Measurements from ENCODE around the gene MCF2L.
A peak's percentile ranks its signal among the peaks of the same experiment; 100 is the strongest.

Gene MCF2L

DNA sequence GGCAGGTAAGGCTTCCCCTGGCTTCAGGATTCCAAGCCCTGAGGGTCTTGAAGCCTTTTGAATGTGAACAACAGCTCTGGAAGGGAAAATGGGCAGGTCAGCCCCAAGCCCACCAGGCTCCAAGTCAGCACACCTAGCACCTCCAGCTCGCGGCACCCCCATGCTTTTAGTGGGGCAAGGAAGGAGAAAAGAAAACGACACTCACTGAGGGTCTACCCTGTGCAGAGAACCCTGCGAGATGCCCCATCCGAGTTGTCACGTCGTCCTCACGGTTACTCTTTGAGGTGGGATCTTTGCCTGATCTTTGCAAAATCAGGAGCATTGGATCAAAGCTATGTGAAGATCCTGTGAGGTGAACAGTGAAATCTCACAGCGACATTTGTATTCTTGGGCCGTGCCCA is 147.9 kb downstream of the MCF2L start:
- peak; percentile 41 for DNase-seq

DNA sequence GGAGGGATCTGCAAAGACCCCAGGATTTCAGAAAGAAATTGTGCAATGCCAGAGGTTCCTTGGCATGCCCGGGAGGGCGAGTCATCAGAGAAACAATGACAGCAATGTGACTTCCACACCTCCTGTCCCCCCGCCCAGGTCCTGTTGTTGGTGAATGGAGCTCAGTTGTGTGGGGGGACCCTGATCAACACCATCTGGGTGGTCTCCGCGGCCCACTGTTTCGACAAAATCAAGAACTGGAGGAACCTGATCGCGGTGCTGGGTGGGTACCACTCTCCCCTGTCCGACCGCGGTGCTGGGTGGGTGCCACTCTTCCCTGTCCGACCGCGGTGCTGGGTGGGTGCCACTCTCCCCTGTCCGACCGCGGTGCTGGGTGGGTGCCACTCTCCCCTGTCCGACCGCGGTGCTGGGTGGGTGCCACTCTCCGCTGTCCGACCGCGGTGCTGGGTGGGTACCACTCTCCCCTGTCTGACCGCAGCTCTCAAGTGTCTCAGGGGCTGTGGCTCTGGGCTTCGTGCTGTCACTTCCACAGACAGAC is 148.4 kb downstream of the MCF2L start:
- peak; percentile 34 for DNase-seq

DNA sequence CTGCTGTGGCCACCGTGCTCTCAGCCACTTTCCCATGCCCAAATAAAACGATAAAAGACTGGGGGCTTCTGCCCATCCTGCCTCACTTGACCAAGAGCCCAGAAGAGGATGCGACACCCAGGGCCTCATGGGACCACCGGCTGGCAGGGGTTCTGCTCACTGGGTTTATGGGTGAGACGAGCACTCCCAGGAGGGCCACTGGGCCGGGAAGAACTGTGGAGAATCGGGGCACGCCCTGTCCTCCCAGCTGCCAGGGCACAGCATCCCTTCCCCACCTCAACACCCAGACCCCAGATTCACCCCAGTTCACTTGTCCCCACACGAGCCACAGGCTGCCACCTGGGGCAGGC is 148.9 kb downstream of the MCF2L start:
- peak; percentile 42 for DNase-seq

DNA sequence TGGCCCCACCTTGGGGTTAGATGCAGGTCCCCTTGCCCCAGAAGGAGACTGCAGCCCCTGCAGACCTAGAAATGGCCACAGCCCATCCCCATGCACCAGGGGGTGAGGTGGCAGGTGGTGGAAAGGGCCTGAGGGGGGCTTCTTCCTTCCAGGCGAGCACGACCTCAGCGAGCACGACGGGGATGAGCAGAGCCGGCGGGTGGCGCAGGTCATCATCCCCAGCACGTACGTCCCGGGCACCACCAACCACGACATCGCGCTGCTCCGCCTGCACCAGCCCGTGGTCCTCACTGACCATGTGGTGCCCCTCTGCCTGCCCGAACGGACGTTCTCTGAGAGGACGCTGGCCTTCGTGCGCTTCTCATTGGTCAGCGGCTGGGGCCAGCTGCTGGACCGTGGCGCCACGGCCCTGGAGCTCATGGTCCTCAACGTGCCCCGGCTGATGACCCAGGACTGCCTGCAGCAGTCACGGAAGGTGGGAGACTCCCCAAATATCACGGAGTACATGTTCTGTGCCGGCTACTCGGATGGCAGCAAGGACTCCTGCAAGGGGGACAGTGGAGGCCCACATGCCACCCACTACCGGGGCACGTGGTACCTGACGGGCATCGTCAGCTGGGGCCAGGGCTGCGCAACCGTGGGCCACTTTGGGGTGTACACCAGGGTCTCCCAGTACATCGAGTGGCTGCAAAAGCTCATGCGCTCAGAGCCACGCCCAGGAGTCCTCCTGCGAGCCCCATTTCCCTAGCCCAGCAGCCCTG is 149.4 kb downstream of the MCF2L start:
- peak; percentile 59 for DNase-seq

DNA sequence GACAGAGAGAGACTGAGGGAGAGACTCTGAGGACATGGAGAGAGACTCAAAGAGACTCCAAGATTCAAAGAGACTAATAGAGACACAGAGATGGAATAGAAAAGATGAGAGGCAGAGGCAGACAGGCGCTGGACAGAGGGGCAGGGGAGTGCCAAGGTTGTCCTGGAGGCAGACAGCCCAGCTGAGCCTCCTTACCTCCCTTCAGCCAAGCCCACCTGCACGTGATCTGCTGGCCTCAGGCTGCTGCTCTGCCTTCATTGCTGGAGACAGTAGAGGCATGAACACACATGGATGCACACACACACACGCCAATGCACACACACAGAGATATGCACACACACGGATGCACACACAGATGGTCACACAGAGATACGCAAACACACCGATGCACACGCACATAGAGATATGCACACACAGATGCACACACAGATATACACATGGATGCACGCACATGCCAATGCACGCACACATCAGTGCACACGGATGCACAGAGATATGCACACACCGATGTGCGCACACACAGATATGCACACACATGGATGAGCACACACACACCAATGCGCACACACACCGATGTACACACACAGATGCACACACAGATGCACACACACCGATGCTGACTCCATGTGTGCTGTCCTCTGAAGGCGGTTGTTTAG is 150.3 kb downstream of the MCF2L start:
- peak; percentile 39 for DNase-seq

- DNase-seq: no peak
These were observed 150.8 kb downstream of the MCF2L start for GRCh38 chr13:113119822-113120189.

DNA sequence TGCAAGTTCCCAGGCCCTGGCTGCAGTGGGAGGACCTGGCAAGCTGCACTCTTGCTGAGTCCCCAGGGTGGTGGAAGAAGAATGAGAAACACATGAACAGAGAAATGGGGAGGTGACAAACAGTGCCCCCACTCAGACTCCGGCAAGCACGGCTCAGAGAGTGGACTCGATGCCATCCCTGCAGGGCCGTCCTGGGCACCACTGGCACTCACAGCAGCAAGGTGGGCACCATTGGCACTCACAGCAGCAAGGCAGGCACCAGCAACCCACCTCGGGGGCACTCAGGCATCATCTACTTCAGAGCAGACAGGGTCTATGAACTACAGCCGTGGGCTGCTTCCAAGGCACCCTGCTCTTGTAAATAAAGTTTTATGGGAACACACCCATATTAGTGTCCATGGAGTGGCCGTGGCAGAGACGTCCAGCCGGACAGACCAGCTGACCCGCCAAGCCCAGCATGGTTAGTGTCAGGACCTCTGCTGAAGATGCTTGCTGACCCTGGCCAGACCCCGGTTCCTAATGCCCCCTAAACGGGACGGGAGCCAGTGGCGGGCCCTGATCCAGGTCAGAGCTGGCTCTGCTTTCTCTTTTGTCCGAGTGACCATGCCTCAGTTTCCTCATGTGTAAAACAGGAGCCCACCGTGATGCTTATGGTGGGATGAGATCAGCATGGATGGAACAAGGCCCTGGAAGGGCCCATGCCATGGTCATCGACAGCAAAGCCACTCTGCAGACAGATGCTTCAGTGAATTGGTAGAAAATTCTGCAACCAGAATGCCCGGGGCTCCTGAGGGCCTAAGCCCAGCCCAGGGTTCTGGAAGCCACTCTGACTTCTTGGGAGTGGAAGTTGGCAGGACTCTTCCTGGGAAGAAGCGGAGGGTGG is 151.5 kb downstream of the MCF2L start:
- DNase-seq: peak; percentile 59

- DNase-seq: peak; percentile 50
These were observed 152.3 kb downstream of the MCF2L start for GRCh38 chr13:113121183-113121927.

GRCh38 chr13:113121928-113122471 is 153.0 kb downstream of the MCF2L start:
- DNase-seq: no peak

DNA sequence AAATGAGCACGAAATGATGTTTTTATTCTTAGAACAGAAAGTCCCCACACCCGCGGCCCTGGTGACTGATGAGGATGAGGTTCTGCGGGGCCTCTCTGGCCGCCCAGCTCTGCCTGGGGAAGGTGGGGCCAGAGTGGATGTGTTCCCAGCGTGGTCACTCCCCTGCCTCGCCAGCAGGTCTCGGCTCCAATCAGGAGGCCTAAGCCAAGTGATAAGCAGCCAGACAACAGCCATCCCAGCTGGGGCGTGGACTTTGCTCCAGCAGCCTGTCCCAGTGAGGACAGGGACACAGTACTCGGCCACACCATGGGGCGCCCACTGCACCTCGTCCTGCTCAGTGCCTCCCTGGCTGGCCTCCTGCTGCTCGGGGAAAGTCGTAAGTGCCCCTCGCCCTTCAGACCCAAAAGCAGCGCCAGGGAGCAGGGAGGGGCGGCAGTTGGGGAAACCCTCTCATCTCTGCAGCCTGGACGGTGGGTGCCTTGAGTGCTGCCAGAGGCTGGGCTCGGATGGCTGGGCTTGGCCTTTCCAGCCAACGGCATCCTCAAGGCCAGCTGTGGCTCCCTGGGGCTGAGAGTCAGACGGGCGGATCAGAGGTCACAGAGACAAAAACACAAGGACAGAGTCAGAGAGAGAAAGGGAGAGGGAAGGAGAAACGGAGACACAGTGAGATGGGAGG is 153.7 kb downstream of the MCF2L start, which contains the start of gene F10:
Gene F10, plus strand, starts transcription at position 250 of the 676 bp plus-strand sequence. Its CDS starts 57 bp downstream, at position 307.
- DNase-seq: peak; percentile 54

- DNase-seq: peak; percentile 61
These were observed 154.5 kb downstream of the MCF2L start for GRCh38 chr13:113123226-113124201.

DNA sequence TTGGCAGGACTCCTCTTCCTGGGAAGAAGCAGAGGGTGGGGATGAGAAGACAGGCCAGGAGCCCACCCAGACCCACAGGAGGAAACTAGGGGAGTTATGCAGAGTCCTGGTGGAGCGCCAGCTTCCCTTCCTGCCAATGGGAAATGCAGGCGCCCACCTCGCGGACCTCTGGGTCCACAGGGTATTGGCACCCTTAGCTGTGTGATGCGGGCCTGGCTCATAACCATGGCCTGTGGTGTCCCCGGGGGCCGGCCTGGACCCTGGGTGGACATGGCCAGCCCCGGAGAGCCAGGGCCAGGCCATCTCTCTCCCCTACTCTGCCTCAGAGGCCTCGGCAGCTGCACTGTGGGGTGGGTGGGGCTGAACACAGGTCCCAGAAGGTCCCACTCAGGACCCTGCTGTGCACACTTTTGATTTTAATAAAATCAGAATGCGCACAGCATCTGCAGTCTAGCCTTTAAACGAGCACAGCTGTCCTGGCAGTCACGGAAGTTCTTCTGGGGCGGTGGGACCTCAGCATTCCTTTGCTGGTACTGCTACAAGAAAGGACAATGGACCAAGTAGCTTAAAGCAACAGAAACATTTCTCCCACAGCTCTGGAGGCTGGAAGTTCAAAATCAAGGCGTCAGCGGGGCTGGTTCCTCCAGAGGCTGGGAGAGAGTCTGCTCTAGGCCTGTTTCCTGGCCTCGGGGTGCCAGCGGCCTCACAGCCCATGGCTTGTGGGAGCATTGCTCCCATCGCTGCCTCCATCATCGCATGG is 155.4 kb downstream of the MCF2L start:
- peak; percentile 31 for DNase-seq

- peak; percentile 34 for DNase-seq
These were observed 156.7 kb downstream of the MCF2L start for GRCh38 chr13:113125506-113126264.

- DNase-seq: no peak
These were observed 157.5 kb downstream of the MCF2L start for GRCh38 chr13:113126265-113127150.

- no peak for DNase-seq
These were observed 160.5 kb downstream of the MCF2L start for GRCh38 chr13:113129480-113129879.

GRCh38 chr13:113129921-113130750 is 161.1 kb downstream of the MCF2L start:
- DNase-seq: peak; percentile 71

All from activated effector memory CD4-positive, alpha-beta T cell treated with anti-CD3 and anti-CD28 coated beads, Interleukin-2, amount 50 U/mL, for 16 hours (primary cell).